ENCODE measurements around the gene ACBD3.

Gene ACBD3

DNA sequence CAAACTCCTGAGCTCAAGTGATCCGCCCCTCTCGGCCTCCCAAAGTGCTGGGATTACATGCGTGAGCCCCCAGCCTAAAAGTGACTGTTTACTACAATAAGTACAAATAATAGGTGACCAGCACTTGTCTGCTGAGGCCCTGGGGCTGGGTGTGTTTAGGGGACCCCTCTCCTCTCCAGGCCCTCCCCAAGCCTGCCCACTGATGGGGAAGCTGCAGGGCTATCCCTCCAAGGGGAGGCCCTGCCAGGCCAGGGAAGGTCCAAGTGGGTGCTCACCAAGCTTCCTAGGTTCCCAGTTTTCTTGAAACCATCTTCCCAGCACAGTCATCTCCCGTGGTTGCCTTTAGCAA is 63.4 kb downstream of the ACBD3 start:
- no peak for DNase-seq (ENCODE audit: extremely low read depth, insufficient read length)
- Histone ChIP-seq H3K4me3 (replicated peaks; ENCODE audit: low read depth, low read length) (no peak overlapping the region), H3K36me3 (ENCODE audit: control insufficient read depth, insufficient read depth, low read length) (no peaks in the 10 kb centered on the region), H3K27me3 (replicated peaks; ENCODE audit: control insufficient read depth, insufficient read depth, low read length) (no peaks in the 10 kb centered on the region)
- TF ChIP-seq, protein P1, sequence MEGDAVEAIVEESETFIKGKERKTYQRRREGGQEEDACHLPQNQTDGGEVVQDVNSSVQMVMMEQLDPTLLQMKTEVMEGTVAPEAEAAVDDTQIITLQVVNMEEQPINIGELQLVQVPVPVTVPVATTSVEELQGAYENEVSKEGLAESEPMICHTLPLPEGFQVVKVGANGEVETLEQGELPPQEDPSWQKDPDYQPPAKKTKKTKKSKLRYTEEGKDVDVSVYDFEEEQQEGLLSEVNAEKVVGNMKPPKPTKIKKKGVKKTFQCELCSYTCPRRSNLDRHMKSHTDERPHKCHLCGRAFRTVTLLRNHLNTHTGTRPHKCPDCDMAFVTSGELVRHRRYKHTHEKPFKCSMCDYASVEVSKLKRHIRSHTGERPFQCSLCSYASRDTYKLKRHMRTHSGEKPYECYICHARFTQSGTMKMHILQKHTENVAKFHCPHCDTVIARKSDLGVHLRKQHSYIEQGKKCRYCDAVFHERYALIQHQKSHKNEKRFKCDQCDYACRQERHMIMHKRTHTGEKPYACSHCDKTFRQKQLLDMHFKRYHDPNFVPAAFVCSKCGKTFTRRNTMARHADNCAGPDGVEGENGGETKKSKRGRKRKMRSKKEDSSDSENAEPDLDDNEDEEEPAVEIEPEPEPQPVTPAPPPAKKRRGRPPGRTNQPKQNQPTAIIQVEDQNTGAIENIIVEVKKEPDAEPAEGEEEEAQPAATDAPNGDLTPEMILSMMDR (IDR thresholded peaks at IDR 0.05; ENCODE audit: insufficient read depth, low read length, poor library complexity, severe bottlenecking), result no peak

DNA sequence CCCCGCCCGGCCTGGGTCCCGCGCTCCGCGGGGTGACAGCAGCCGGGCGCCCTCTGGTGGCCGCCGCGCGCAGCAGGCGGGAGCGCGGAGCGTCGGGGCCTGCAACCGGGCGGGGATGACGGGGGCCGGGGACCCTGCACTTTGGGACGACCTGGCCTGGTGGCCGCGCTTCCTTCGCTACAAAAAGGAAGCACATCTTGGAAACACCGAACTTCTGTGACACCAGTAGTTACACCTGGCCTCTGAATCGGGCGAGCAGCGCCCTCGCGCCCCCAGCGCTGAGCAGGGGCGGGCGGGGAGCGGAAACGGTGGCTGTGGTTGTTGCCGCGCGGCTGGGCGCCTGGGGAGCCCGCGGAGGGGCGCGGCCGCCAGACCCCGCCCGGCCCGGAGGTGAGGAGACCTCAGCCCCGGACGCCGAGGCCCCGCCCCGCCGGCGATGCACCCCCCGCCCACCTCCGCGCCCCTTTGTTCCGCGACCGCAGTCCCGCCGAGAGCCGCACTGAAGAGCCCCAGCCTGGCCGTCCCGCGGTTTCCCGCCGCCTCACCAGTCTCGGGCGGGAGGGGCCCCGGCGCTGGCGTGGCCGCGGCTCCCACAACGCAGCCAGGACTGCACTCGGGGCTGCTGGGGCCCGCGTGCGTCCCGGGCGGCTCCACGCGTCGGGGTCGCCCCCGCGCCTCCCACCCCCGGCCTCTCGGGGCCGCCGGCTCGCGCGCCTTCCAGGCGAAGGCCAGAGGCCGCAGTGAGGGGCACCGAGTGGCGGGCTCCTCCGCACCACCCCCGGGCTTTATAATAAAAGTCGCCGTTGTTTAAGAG is 64.7 kb downstream of the ACBD3 start:
- TF ChIP-seq, protein P1 (IDR thresholded peaks at IDR 0.05; ENCODE audit: insufficient read depth, low read length, poor library complexity, severe bottlenecking), result peak; percentile 46
- no peaks in the 10 kb centered on the region for H3K36me3 ChIP-seq (ENCODE audit: control insufficient read depth, insufficient read depth, low read length)
- H3K4me3 ChIP-seq (replicated peaks; ENCODE audit: low read depth, low read length), result peak overlapping the region; percentile 68
- no peaks in the 10 kb centered on the region for H3K27me3 ChIP-seq (replicated peaks; ENCODE audit: control insufficient read depth, insufficient read depth, low read length)
- DNase-seq (ENCODE audit: extremely low read depth, insufficient read length), result peak; percentile 89

DNA sequence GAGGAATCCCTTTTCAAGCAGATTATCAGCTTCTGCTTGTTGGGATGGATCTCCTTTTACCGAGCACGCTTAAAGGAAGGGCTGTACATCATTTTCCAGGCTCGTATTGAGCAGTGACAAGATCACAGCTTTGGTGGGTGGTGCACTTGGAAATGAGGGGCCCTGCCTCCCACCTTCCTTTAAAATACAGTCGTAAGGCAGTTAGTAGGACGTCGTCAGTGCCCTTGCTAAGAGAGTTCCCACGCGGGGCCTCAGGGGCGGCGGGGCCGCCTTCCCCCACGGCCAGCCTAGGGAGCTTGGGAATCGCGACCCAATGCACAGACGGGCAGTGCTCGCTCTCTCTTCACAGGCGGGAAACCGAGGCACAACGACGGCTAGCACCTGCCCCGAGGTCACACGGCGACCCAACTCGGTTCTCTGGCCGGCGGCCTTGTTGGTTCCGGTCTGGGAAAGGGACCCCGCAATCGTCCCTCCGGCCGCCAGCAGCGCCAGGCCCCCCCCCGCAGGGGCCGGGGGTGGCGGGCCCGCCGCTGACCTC is 65.4 kb downstream of the ACBD3 start:
- TF ChIP-seq, protein P1 (IDR thresholded peaks at IDR 0.05; ENCODE audit: insufficient read depth, low read length, poor library complexity, severe bottlenecking), result no peak
- DNase-seq (ENCODE audit: extremely low read depth, insufficient read length), result no peak
- H3K36me3 ChIP-seq (ENCODE audit: control insufficient read depth, insufficient read depth, low read length), result no peaks in the 10 kb centered on the region
- H3K4me3 ChIP-seq (replicated peaks; ENCODE audit: low read depth, low read length), result peak overlapping the region; percentile 68
- no peaks in the 10 kb centered on the region for H3K27me3 ChIP-seq (replicated peaks; ENCODE audit: control insufficient read depth, insufficient read depth, low read length)

DNA sequence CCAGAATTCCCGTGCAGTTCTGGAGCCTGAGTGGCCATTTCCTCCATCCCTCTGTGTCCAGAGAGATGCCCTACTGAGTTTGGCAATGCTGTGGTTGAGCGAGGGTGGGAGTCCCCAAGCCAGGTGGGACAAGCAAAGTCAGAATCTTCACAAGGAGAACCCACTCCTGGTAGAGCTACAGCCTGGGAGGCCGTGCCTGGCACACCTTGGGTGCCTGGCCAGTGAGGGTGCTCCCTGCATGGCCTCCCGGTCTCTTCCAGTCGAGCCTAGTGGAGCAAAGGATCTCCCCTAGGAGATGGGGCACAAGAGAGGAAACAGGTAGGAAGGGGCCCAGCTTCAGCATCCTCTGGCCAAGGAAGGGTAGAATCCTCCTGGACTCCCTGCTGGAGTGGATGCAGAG is 66.1 kb downstream of the ACBD3 start:
- DNase-seq (ENCODE audit: extremely low read depth, insufficient read length), result no peak
- Histone ChIP-seq H3K27me3 (replicated peaks; ENCODE audit: control insufficient read depth, insufficient read depth, low read length) (no peaks in the 10 kb centered on the region), H3K4me3 (replicated peaks; ENCODE audit: low read depth, low read length) (no peak overlapping the region), H3K36me3 (ENCODE audit: control insufficient read depth, insufficient read depth, low read length) (no peaks in the 10 kb centered on the region)
- TF ChIP-seq, protein P1 (IDR thresholded peaks at IDR 0.05; ENCODE audit: insufficient read depth, low read length, poor library complexity, severe bottlenecking), result no peak

DNA sequence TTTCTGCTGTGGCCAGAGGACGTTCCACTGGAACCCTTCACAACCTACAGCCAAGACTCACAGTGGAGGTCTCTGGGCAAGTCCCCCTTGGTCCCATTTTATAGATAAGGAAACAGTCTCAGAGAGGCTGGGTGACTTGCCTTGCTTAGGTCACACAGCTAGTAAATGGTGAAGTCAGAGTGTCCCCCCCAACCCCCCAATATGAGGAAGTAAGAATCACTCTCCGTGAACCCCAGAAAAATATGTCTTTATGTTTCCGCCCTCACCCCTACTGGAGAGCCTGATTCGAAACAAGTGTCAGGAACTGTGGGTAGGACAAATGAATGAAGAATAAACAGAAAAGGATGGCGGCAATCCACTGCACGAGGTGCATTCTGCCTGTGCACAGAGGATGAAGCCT is 67.4 kb downstream of the ACBD3 start:
- DNase-seq (ENCODE audit: extremely low read depth, insufficient read length), result no peak
- TF ChIP-seq, protein P1 (IDR thresholded peaks at IDR 0.05; ENCODE audit: insufficient read depth, low read length, poor library complexity, severe bottlenecking), result no peak
- H3K27me3 ChIP-seq (replicated peaks; ENCODE audit: control insufficient read depth, insufficient read depth, low read length), result no peaks in the 10 kb centered on the region
- no peaks in the 10 kb centered on the region for H3K36me3 ChIP-seq (ENCODE audit: control insufficient read depth, insufficient read depth, low read length)
- no peak overlapping the region for H3K4me3 ChIP-seq (replicated peaks; ENCODE audit: low read depth, low read length)
